Heart left ventricle (tissue), 16 donors: Measurements from ENCODE around the gene ST3GAL5. TPM values are rescaled to one million over a fixed set of nuclear protein-coding genes. Genes with fewer than 3 reads are reported as not detected.
"Not testable (repeated sequence)": the region's sequence is repeated elsewhere in the genome, so short reads cannot be mapped to it uniquely, and the experiment has no call there.

Source experiments
- ATAC-seq, 4 donors: fragments of 200-7000 bp; cut with Tn5 transposase; one replicate each; pipeline ENCODE4 v1.9.1; 2020 to 2022; ENCODE audit warnings: moderate library complexity in 4 of 4, mild to moderate bottlenecking in 3 of 4, moderate number of reproducible peaks in 1 of 4
- DNase-seq, 5 donors: peaks; one replicate each; pipeline ENCODE4 v3.0.0-alpha.2; 2020
- H3K27ac ChIP-seq, 12 donors: fragments of 200-600 bp; sonication (generic) in 4 of 12; one replicate each; pipeline versions ENCODE4 v1.5.0 to v1.8.0; 2016 to 2022; ENCODE audit warnings: mild to moderate bottlenecking in 2 of 12
- H3K27me3 ChIP-seq, 9 donors: fragments of 200-600 bp; sonication (generic) in 2 of 9; one replicate each; pipeline versions ENCODE4 v1.5.1 to v1.8.0; 2016 to 2022; ENCODE audit warnings: mild to moderate bottlenecking in 3 of 9
- H3K36me3 ChIP-seq, 9 donors: fragments of 200-600 bp; sonication (generic) in 2 of 9; one replicate each; pipeline versions ENCODE4 v1.5.0 to v1.8.0; 2018 to 2022; ENCODE audit warnings: mild to moderate bottlenecking in 2 of 9
- H3K4me1 ChIP-seq, 12 donors: fragments of 200-600 bp; sonication (generic) in 4 of 12; one replicate each; pipeline versions ENCODE4 v1.5.0 to v1.8.0; 2016 to 2022; ENCODE audit warnings: mild to moderate bottlenecking in 3 of 12
- H3K4me3 ChIP-seq, 12 donors: fragments of 200-600 bp; sonication (generic) in 4 of 12; one replicate each; pipeline versions ENCODE4 v1.5.0 to v1.8.0; 2017 to 2022; ENCODE audit warnings: mild to moderate bottlenecking in 9 of 12, moderate library complexity in 4 of 12
- H3K9me3 ChIP-seq, 12 donors: fragments of 200-600 bp; sonication (generic) in 4 of 12; one replicate each; pipeline versions ENCODE4 v1.5.0 to v1.8.0; 2016 to 2022; ENCODE audit warnings: mild to moderate bottlenecking in 1 of 12
- POLR2A ChIP-seq, 2 donors: fragments of 450-650 bp; IDR thresholded peaks; one replicate each; pipeline ENCODE4 v1.6.1; 2017; ENCODE audit warnings: antibody characterized with exemption in 2 of 2, mild to moderate bottlenecking in 2 of 2, moderate library complexity in 2 of 2
- WGBS, 4 donors: extraction: QIAGEN DNeasy Blood & Tissue Kit in 2 of 4; methylation state at CpG; one replicate each; pipeline versions ENCODE4 v1.1.5 to v1.1.7; 2013 to 2018; 5-methylcytosine and 5-hydroxymethylcytosine counted together
- intact Hi-C, 10 donors: fragments of 100-400 bp; cut with DNase I; formaldehyde crosslinking; loops; one replicate each; pipeline versions ENCODE4 v1.11.1 to v1.14.2; 2022
- polyA plus RNA-seq, 2 donors: library from polyadenylated mRNA; stranded (reverse); fragments of 200-250 nt; gene quantifications; one replicate each; pipeline ENCODE4 v1.2.3, GENCODE V29; 2013
- total RNA-seq, 9 donors: library from RNA; depleted of rRNA in 2 of 9; stranded (reverse); fragments of >200 nt in 2 of 9; fragmentation: NEBNext Ultra II Directional in 3 of 9; extraction: Animal tissue kit (Norgen Biotek cat#: 25700) in 3 of 9; gene quantifications; one replicate each; pipeline versions ENCODE4 v1.1.0 to v1.2.4, GENCODE V29; 2016 to 2023
- TF ChIP-seq, protein P1 (sequence below), 12 donors: fragments of 200-600 bp; sonication (generic) in 4 of 12; IDR thresholded peaks; one replicate each; pipeline versions ENCODE4 v1.5.0 to v1.8.0; 2018 to 2022; ENCODE audit warnings: antibody characterized with exemption in 12 of 12, mild to moderate bottlenecking in 5 of 12
- donor health status: ischemic (EF 13 %, LVEDD 7.1; RV severe dilation, severe dysfunction).
- donor health status: healthy with polysubstance abuse.
- donor health status: DM: no; HTN: yes; CAD: no.
- donor health status: DM: no; HTN: no; CAD: no.
- donor health status: ischemic (EF 25% LVEDD 6.9; RV normal size, moderate dysfunction).
- donor health status: ischemic (EF 25% LVEDD 5.7; RV mildly dilated, moderate dysfunction).
- donor health status: healthy.
- donor health status: DM: yes; HTN: yes; CAD: no.
- donor health status: ischemic (EF 35%, LVEDD 5.7; RV mildly dilated, moderate dysfunction).
- donor health status: nonischemic (EF 11% LVEDD 7.7; RV severe dilation, severe dysfunction).
- donor health status: DM: yes; HTN: yes; CAD: no.
- donor health status: PGD.
- donor health status: ischemic (EF 29% LVEDD 5.4; RV normal size, mild dysfunction).
- donor health status: nonischemic (EF 23%, LVEDD 6.1; RV moderate dilation, normal function).

The ST3GAL5 gene
- total and polyA plus RNA-seq, 11 donors: 2.0 to 21.1 (median 4.0) TPM

DNA sequence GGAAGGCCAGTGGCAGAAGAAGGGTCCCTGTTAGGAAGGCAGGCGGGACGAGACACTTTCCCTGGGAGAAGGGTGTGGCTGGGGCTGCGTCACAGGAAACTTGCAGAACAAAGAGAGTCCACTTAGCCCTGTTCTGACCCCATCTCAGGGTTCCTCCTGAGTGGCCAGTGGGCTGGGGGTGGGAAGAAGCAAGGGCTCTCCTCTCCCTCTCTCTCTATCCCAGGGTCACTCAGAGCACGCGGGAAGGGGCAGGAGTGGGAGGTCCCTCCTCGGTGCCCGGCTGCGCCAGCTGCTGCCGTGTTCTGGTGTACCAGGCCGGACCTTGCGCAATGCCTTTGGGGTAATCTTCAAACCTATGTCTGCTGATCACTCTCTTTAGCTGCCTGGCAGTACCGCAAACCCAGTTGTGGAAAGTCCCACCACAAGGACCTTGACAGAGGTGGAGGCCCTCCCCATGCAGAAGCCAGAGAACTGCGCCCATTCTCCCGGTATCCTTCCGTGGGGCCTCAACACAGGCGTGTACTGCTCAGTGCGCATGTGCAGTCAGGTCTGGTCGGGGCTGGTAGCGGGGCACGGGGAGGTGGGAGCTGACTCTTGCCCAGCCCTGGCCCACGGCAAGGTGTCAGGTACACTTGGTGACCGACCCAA lies 47.8 kb upstream of the ST3GAL5 start:
- intact Hi-C loops: no loop called here
- ATAC-seq (peak; percentile 34 to 86 (median 57)), DNase-seq (peak in 3 of 5 donors; percentile 17 to 54 (median 39))
- peaks cover 0 to 19% (median 9%) of the 10 kb centered on the region in 12 donors for H3K4me1 ChIP-seq
- H3K27ac ChIP-seq: peak overlapping the region in 1 of 12 donors; percentile 46
- no peak overlapping the region for H3K4me3 ChIP-seq
- peaks cover 0 to 6% (median 0%) of the 10 kb centered on the region in 12 donors for H3K9me3 ChIP-seq
- H3K36me3 ChIP-seq: no peaks in the 10 kb centered on the region
- WGBS, 4 donors: 87 to 94% (median 92%) methylated on average over 20 to 22 of the region's 22 CpGs
- H3K27me3 ChIP-seq: no peaks in the 10 kb centered on the region
- TF ChIP-seq, protein P1, sequence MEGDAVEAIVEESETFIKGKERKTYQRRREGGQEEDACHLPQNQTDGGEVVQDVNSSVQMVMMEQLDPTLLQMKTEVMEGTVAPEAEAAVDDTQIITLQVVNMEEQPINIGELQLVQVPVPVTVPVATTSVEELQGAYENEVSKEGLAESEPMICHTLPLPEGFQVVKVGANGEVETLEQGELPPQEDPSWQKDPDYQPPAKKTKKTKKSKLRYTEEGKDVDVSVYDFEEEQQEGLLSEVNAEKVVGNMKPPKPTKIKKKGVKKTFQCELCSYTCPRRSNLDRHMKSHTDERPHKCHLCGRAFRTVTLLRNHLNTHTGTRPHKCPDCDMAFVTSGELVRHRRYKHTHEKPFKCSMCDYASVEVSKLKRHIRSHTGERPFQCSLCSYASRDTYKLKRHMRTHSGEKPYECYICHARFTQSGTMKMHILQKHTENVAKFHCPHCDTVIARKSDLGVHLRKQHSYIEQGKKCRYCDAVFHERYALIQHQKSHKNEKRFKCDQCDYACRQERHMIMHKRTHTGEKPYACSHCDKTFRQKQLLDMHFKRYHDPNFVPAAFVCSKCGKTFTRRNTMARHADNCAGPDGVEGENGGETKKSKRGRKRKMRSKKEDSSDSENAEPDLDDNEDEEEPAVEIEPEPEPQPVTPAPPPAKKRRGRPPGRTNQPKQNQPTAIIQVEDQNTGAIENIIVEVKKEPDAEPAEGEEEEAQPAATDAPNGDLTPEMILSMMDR (IDR thresholded peaks at IDR 0.05): no peak
- no peak for TF ChIP-seq POLR2A (IDR thresholded peaks at IDR 0.05)

- Histone ChIP-seq H3K36me3 (no peaks in the 10 kb centered on the region), H3K9me3 (no peaks in the 10 kb centered on the region), H3K4me1 (peaks cover 0 to 19% (median 9%) of the 10 kb centered on the region in 12 donors), H3K27me3 (no peaks in the 10 kb centered on the region), H3K4me3 (no peak overlapping the region), H3K27ac (peak overlapping the region in 1 of 12 donors; percentile 46)
- ATAC-seq: peak in 1 of 4 donors; percentile 31
- TF ChIP-seq, protein P1 (IDR thresholded peaks at IDR 0.05): no peak
- TF ChIP-seq POLR2A (IDR thresholded peaks at IDR 0.05): no peak
- 76 to 87% (median 80%) methylated on average over 3 of the region's 3 CpGs for WGBS, 4 donors
- no peak for DNase-seq
- intact Hi-C loops: no loop called here
Measured at GRCh38 chr2:85935746-85936208, 47.0 kb upstream of the ST3GAL5 start.

- Histone ChIP-seq H3K36me3 (no peaks in the 10 kb centered on the region), H3K4me1 (peaks cover 0 to 22% (median 9%) of the 10 kb centered on the region in 12 donors), H3K27me3 (no peaks in the 10 kb centered on the region), H3K9me3 (no peaks in the 10 kb centered on the region), H3K4me3 (no peak overlapping the region), H3K27ac (no peak overlapping the region)
- 86 to 88% (median 86%) methylated on average over 6 of the region's 6 CpGs for WGBS, 4 donors
- ATAC-seq: no peak
- DNase-seq: no peak
- intact Hi-C loops: no loop called here
- no peak for TF ChIP-seq POLR2A (IDR thresholded peaks at IDR 0.05)
- TF ChIP-seq, protein P1 (IDR thresholded peaks at IDR 0.05): no peak
Measured at GRCh38 chr2:85935170-85935745, 46.5 kb upstream of the ST3GAL5 start.

GRCh38 chr2:85933753-85934594 lies 45.2 kb upstream of the ST3GAL5 start:
- ATAC-seq (peak; percentile 41 to 80 (median 76)), DNase-seq (no peak)
- Histone ChIP-seq H3K4me3 (no peak overlapping the region), H3K9me3 (no peaks in the 10 kb centered on the region), H3K27me3 (no peaks in the 10 kb centered on the region), H3K27ac (peak overlapping the region in 4 of 12 donors; percentile 28 to 50 (median 36)), H3K36me3 (no peaks in the 10 kb centered on the region), H3K4me1 (peaks cover 0 to 25% (median 9%) of the 10 kb centered on the region in 12 donors)
- WGBS, 4 donors: 41 to 51% (median 49%) methylated on average over 7 of the region's 7 CpGs
- intact Hi-C loops: no loop called here
- TF ChIP-seq, protein P1 (IDR thresholded peaks at IDR 0.05): no peak
- TF ChIP-seq POLR2A (IDR thresholded peaks at IDR 0.05): no peak

- ATAC-seq, DNase-seq, H3K36me3 ChIP-seq, H3K27me3 ChIP-seq, H3K9me3 ChIP-seq, H3K27ac ChIP-seq, H3K4me3 ChIP-seq, intact Hi-C loops: not testable (repeated sequence)
- H3K4me1 ChIP-seq: peaks cover 0 to 25% (median 8%) of the 10 kb centered on the region in 12 donors
- WGBS, 4 donors: 90 to 94% (median 92%) methylated on average over 7 of the region's 7 CpGs
Measured at GRCh38 chr2:85931151-85931550, 42.4 kb upstream of the ST3GAL5 start.
